Anterior cingulate cortex (tissue), 58 donors: ENCODE measurements around the gene CCNG2.

Experiments used
- DNase-seq, 58 donors: peaks; one replicate each; lab custom pipeline; 2025; lab: John Stamatoyannopoulos, UW

CCNG2 gene

GRCh38 chr4:77199701-77200100, 42.7 kb downstream of the CCNG2 start:
- DNase-seq, result no peak

GRCh38 chr4:77201343-77201742, 44.3 kb downstream of the CCNG2 start:
- no peak for DNase-seq

GRCh38 chr4:77201857-77202256, 44.9 kb downstream of the CCNG2 start:
- no peak for DNase-seq

GRCh38 chr4:77202491-77202890, 45.5 kb downstream of the CCNG2 start:
- DNase-seq, result no peak

- DNase-seq, result peak in 49 of 58 donors; percentile 4 to 74 (median 39)
Observed at GRCh38 chr4:77203380-77204197, 46.6 kb downstream of the CCNG2 start.

- DNase-seq, result no peak
Observed at GRCh38 chr4:77204621-77205020, 47.6 kb downstream of the CCNG2 start.

GRCh38 chr4:77209012-77209411, 52.0 kb downstream of the CCNG2 start:
- DNase-seq, result no peak

- no peak for DNase-seq
Observed at GRCh38 chr4:77209936-77210335, 52.9 kb downstream of the CCNG2 start.

- DNase-seq, result no peak
Observed at GRCh38 chr4:77215107-77215506, 58.1 kb downstream of the CCNG2 start.

GRCh38 chr4:77217526-77217925, 60.5 kb downstream of the CCNG2 start:
- no peak for DNase-seq

GRCh38 chr4:77219266-77219665, 62.3 kb downstream of the CCNG2 start:
- no peak for DNase-seq
